BLaER1 treated with 17β-estradiol and CSF1 and Interleukin-3, amounts not matched to agents 10 nM and 100 nM (cell line): Measurements from ENCODE around the gene PPP1R15A.
"Not testable (repeated sequence)": the region's sequence is repeated elsewhere in the genome, so short reads cannot be mapped to it uniquely, and the experiment has no call there.

Source experiments
- H3K27ac ChIP-seq, 11 experiments: shearing (Covaris generic); formaldehyde crosslinking; 2 replicates each; pipeline ENCODE4 v1.8.1; 2022
- H3K27me3 ChIP-seq, 11 experiments: shearing (Covaris generic); formaldehyde crosslinking; 2 replicates each; pipeline ENCODE4 v1.8.1; 2022
- H3K36me3 ChIP-seq, 11 experiments: shearing (Covaris generic); formaldehyde crosslinking; 2 replicates each; pipeline ENCODE4 v1.8.1; 2022
- H3K4me1 ChIP-seq, 10 experiments: shearing (Covaris generic); formaldehyde crosslinking; 2 replicates each; pipeline ENCODE4 v1.8.1; 2022
- H3K4me2 ChIP-seq, 11 experiments: shearing (Covaris generic); formaldehyde crosslinking; 2 replicates each; pipeline ENCODE4 v1.8.1; 2022
- H3K4me3 ChIP-seq, 10 experiments: shearing (Covaris generic); formaldehyde crosslinking; 2 replicates each; pipeline ENCODE4 v1.8.1; 2022
- H3K9ac ChIP-seq, 11 experiments: shearing (Covaris generic); formaldehyde crosslinking; 2 replicates each; pipeline ENCODE4 v1.8.1; 2022
- H3K9me3 ChIP-seq, 11 experiments: shearing (Covaris generic); formaldehyde crosslinking; replicated peaks in 1 of 11; 2 replicates each; pipeline ENCODE4 v1.8.1; 2022
- H4K20me1 ChIP-seq, 11 experiments: shearing (Covaris generic); formaldehyde crosslinking; 2 replicates each; pipeline ENCODE4 v1.8.1; 2022
- Cebpa-rat ChIP-seq, 11 experiments: shearing (Covaris generic); IDR thresholded peaks; 2 replicates each; pipeline ENCODE4 v1.8.1; 2022

PPP1R15A gene

DNA sequence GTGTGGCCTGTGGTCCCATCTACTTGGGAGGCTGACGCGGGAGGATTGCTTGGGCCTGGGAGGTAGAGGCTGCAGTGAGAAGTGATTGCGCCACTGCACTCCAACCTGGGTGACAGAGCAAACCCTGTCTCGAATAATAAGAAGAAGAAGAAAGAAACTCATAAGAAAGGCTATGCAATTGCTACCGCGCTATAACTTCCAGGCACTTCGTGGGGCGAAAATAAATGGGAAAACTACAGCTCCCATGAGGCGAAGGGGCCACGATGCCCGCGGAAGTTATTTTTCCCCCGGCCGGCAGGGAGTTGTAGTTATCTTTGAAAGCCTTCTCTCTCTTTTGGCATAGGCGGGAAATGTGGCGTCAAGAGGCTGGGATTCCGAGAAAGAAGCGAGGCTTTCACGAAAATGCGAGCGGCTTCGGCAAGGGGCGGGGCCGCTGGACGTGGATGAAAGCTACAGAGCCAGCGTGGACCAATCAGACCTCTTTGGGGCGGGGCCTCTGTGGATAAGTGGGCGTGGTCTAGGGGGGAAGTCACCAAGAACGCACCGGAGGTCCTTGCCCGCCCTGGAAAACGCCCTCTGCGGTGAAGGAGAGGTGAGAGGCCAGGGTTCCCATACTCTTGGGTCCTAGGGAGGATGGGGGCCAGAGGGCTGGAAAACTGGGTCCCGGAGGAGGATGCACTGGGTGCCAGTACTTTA, 27.7 kb downstream of the PPP1R15A start, which contains the start of gene NUCB1:
TSS of gene NUCB1 (plus strand) at position 532 of the 696 bp plus-strand sequence. CDS start 485 bp downstream, outside the sequence.
- peaks cover 10 to 17% (median 14%) of the 10 kb centered on the region in 11 experiments for H3K27me3 ChIP-seq
- H4K20me1 ChIP-seq, result peaks cover 0 to 13% (median 0%) of the 10 kb centered on the region in 11 experiments; a peak in 3 of 22 replicates
- peaks cover 10 to 30% (median 25%) of the 10 kb centered on the region in 11 experiments for H3K36me3 ChIP-seq
- peak within 1 kb of the TSS; percentile 74 to 94 (median 88) for H3K4me3 ChIP-seq
- H3K9ac ChIP-seq, result peak within 1 kb of the TSS; percentile 78 to 91 (median 86)
- peak within 1 kb of the TSS; percentile 49 to 86 (median 80) for H3K27ac ChIP-seq
- peak within 1 kb of the TSS; percentile 86 to 100 (median 97) for H3K4me2 ChIP-seq
- peaks cover 29 to 54% (median 44%) of the 10 kb centered on the region in 10 experiments for H3K4me1 ChIP-seq
- H3K9me3 ChIP-seq, result no peaks in the 10 kb centered on the region
- TF ChIP-seq Cebpa-rat (IDR thresholded peaks at IDR 0.05), result peak in 2 of 11 experiments; percentile 26 to 53; a peak in 1 of 22 replicates

DNA sequence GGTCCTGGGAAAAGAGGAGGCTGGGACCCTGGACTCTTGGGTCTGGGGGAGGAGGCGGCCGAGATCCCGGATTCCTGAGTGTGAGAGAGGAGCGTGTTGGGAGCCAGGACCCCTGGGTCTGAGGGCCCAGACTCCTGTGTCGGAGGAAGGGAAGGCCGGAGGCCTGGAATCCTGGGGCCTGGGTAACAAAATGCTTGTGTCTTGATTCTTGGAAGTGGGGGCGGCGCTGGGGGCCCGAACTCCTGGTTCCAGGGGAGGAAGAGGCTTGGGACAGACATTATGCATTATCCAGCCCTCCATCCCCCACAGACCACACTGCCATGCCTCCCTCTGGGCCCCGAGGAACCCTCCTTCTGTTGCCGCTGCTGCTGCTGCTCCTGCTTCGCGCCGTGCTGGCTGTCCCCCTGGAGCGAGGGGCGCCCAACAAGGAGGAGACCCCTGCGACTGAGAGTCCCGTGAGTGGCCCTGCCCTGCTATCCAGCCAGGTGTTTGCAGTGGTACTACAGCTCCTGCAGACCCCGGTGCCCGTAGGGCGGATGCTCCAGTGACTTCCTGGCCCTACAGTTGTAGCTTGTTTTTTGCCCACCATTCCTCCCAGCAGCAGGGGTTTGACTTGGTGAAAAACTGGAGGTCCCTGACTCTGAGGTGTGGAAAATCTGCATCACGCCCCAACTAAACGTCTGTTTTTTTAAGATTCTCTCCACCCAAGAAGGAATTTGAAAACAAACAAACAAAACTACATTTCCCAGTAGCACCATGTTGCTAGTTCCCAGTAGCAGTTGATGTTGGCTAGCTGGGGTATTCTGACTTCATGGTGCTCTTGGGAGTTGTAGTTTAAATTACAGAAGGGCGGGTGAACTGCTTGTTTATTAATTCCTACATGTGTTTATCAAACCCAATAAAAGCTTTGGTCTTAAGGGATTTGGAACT, 28.5 kb downstream of the PPP1R15A start:
- peak overlapping the region; percentile 49 to 86 (median 80) for H3K27ac ChIP-seq
- peaks cover 17 to 38% (median 32%) of the 10 kb centered on the region in 11 experiments for H3K36me3 ChIP-seq

GRCh38 chr19:48902291-48902690, 30.1 kb downstream of the PPP1R15A start:
- Histone ChIP-seq H3K27ac (peak overlapping the region in 2 of 11 experiments; percentile 8 to 29; a peak in 2 of 22 replicates), H3K4me2 (peak overlapping the region in 9 of 11 experiments; percentile 10 to 99 (median 86); a peak in 12 of 22 replicates), H4K20me1 (peaks cover 0 to 17% (median 0%) of the 10 kb centered on the region in 11 experiments; a peak in 3 of 22 replicates), H3K36me3 (peaks cover 26 to 54% (median 46%) of the 10 kb centered on the region in 11 experiments), H3K4me1 (peaks cover 26 to 34% (median 30%) of the 10 kb centered on the region in 10 experiments)
- not testable (repeated sequence) for H3K9ac ChIP-seq, H3K4me3 ChIP-seq, H3K9me3 ChIP-seq, H3K27me3 ChIP-seq

More for the DNA sequence above, 28.5 kb downstream of the PPP1R15A start:
- H3K4me1 ChIP-seq, result peaks cover 29 to 47% (median 37%) of the 10 kb centered on the region in 10 experiments
- peak overlapping the region; percentile 74 to 94 (median 88) for H3K4me3 ChIP-seq
- H3K4me2 ChIP-seq, result peak overlapping the region; percentile 86 to 100 (median 97)
- no peak for TF ChIP-seq Cebpa-rat (IDR thresholded peaks at IDR 0.05)
- no peaks in the 10 kb centered on the region for H3K9me3 ChIP-seq
- H3K9ac ChIP-seq, result peak overlapping the region; percentile 78 to 91 (median 86)
- H4K20me1 ChIP-seq, result peaks cover 0 to 17% (median 0%) of the 10 kb centered on the region in 11 experiments; a peak in 3 of 22 replicates
- peaks cover 2 to 9% (median 6%) of the 10 kb centered on the region in 11 experiments; a peak in 21 of 22 replicates for H3K27me3 ChIP-seq

- H3K27me3 ChIP-seq, H3K9ac ChIP-seq, H3K4me2 ChIP-seq, H3K27ac ChIP-seq, H3K9me3 ChIP-seq, H3K4me3 ChIP-seq: not testable (repeated sequence)
- H3K4me1 ChIP-seq, result peaks cover 28 to 36% (median 34%) of the 10 kb centered on the region in 10 experiments
- H3K36me3 ChIP-seq, result peaks cover 39 to 69% (median 57%) of the 10 kb centered on the region in 11 experiments
- peaks cover 0 to 17% (median 0%) of the 10 kb centered on the region in 11 experiments; a peak in 4 of 22 replicates for H4K20me1 ChIP-seq
Measured at GRCh38 chr19:48903788-48904187, 31.6 kb downstream of the PPP1R15A start.

- Histone ChIP-seq H3K27me3 (no peaks in the 10 kb centered on the region), H3K4me3 (no peak overlapping the region), H3K27ac (no peak overlapping the region), H3K4me2 (no peak overlapping the region), H3K9me3 (no peaks in the 10 kb centered on the region), H3K36me3 (peaks cover 58 to 88% (median 76%) of the 10 kb centered on the region in 11 experiments), H3K9ac (no peak overlapping the region), H4K20me1 (peaks cover 0 to 17% (median 0%) of the 10 kb centered on the region in 11 experiments; a peak in 4 of 22 replicates), H3K4me1 (peaks cover 25 to 37% (median 29%) of the 10 kb centered on the region in 10 experiments)
- TF ChIP-seq Cebpa-rat (IDR thresholded peaks at IDR 0.05), result no peak
Measured at GRCh38 chr19:48905664-48906063, 33.4 kb downstream of the PPP1R15A start.

DNA sequence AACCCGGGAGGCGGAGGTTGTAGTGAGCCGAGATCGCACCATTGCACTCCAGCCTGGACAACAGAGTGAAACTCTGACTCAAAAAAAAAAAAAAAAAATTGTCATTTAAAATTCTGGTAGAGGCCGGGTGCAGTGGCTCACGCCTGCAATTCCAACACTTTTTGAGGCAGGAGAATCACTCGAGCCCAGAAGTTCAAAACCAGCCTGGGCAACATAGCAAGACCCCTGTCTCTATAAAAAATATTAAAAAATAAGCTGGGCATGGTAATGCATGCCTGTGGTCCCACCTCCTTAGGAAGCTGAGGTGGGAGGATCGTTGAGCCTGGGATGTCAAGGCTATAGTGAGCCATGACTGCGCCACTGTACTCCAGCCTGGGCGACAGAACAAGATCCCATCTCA, 34.1 kb downstream of the PPP1R15A start:
- 0 out of 22 replicates have a peak overlapping the region, but pooled peaks of 1 of the 11 experiments have one; percentile 18 for H3K9ac ChIP-seq
- peaks cover 0 to 17% (median 0%) of the 10 kb centered on the region in 11 experiments; a peak in 4 of 22 replicates for H4K20me1 ChIP-seq
- H3K27ac ChIP-seq, result no peak overlapping the region
- no peaks in the 10 kb centered on the region for H3K27me3 ChIP-seq
- no peak overlapping the region for H3K4me3 ChIP-seq
- H3K4me1 ChIP-seq, result peaks cover 18 to 30% (median 24%) of the 10 kb centered on the region in 10 experiments
- no peaks in the 10 kb centered on the region for H3K9me3 ChIP-seq
- H3K36me3 ChIP-seq, result peaks cover 64 to 94% (median 83%) of the 10 kb centered on the region in 11 experiments
- no peak overlapping the region for H3K4me2 ChIP-seq
- no peak for TF ChIP-seq Cebpa-rat (IDR thresholded peaks at IDR 0.05)

DNA sequence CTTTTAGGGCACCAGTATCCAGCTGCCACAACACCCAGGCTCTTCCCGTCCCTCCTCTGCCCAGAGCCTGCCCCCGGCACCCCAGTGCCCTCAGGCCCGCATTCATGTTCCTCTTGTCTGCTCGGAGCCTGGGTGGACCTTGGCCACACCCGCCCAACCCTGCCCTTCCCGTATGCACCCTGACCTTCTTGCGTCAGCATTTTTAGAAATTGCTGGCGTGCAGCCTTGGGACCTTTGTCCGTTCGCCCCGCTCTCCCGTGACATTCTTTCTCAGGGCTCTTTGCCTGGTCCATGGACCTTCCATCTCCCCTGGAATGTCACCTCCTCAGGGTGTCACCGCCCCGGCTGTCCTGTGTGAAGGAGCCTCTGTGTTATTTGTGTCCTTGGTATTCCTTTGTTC, 35.5 kb downstream of the PPP1R15A start:
- no peak for TF ChIP-seq Cebpa-rat (IDR thresholded peaks at IDR 0.05)
- no peaks in the 10 kb centered on the region for H3K9me3 ChIP-seq
- 0 out of 22 replicates have a peak overlapping the region, but pooled peaks of 1 of the 11 experiments have one; percentile 24 for H3K4me2 ChIP-seq
- H3K4me3 ChIP-seq, result no peak overlapping the region
- H3K9ac ChIP-seq, result no peak overlapping the region
- no peaks in the 10 kb centered on the region for H3K27me3 ChIP-seq
- H3K27ac ChIP-seq, result no peak overlapping the region
- peaks cover 5 to 18% (median 14%) of the 10 kb centered on the region in 10 experiments for H3K4me1 ChIP-seq
- H3K36me3 ChIP-seq, result peaks cover 77 to 94% (median 85%) of the 10 kb centered on the region in 11 experiments
- H4K20me1 ChIP-seq, result peaks cover 0 to 12% (median 0%) of the 10 kb centered on the region in 11 experiments; a peak in 3 of 22 replicates

- peaks cover 89 to 100% (median 96%) of the 10 kb centered on the region in 11 experiments for H3K36me3 ChIP-seq
- not testable (repeated sequence) for H3K9me3 ChIP-seq, H3K4me3 ChIP-seq, H3K27me3 ChIP-seq
- H3K4me2 ChIP-seq, result peak overlapping the region in 7 of 11 experiments; percentile 9 to 47 (median 31); a peak in 9 of 22 replicates
- H3K4me1 ChIP-seq, result peaks cover 5 to 18% (median 11%) of the 10 kb centered on the region in 10 experiments; a peak in 17 of 20 replicates
- peak overlapping the region in 3 of 11 experiments; percentile 5 to 38 (median 5); a peak in 4 of 22 replicates for H3K27ac ChIP-seq
- peak overlapping the region in 1 of 11 experiments; percentile 32; a peak in 2 of 22 replicates for H3K9ac ChIP-seq
- H4K20me1 ChIP-seq, result peaks cover 0 to 12% (median 0%) of the 10 kb centered on the region in 11 experiments; a peak in 3 of 22 replicates
Measured at GRCh38 chr19:48909424-48910077, 37.3 kb downstream of the PPP1R15A start.
